HG02678 (cell line): ENCODE results near the gene PRDM4.
A peak's percentile ranks its signal among the peaks of the same experiment; 100 is the strongest.

Experiments used
- ATAC-seq: cut with Tn5 transposase; IDR thresholded peaks from one replicate; pipeline ENCODE4 v1.9.1; 2021; ENCODE audit warnings: mild to moderate bottlenecking, moderate library complexity; ENCODE audit not compliant: unreplicated experiment

Gene PRDM4, protein sequence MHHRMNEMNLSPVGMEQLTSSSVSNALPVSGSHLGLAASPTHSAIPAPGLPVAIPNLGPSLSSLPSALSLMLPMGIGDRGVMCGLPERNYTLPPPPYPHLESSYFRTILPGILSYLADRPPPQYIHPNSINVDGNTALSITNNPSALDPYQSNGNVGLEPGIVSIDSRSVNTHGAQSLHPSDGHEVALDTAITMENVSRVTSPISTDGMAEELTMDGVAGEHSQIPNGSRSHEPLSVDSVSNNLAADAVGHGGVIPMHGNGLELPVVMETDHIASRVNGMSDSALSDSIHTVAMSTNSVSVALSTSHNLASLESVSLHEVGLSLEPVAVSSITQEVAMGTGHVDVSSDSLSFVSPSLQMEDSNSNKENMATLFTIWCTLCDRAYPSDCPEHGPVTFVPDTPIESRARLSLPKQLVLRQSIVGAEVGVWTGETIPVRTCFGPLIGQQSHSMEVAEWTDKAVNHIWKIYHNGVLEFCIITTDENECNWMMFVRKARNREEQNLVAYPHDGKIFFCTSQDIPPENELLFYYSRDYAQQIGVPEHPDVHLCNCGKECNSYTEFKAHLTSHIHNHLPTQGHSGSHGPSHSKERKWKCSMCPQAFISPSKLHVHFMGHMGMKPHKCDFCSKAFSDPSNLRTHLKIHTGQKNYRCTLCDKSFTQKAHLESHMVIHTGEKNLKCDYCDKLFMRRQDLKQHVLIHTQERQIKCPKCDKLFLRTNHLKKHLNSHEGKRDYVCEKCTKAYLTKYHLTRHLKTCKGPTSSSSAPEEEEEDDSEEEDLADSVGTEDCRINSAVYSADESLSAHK

GRCh38 chr12:107760809-107761501 lies at the start of gene PRDM4:
TSS of gene PRDM4 (minus strand) at chr12:107761137. CDS start at chr12:107760515, 622 bp downstream.
- peak; percentile 95 for ATAC-seq

DNA sequence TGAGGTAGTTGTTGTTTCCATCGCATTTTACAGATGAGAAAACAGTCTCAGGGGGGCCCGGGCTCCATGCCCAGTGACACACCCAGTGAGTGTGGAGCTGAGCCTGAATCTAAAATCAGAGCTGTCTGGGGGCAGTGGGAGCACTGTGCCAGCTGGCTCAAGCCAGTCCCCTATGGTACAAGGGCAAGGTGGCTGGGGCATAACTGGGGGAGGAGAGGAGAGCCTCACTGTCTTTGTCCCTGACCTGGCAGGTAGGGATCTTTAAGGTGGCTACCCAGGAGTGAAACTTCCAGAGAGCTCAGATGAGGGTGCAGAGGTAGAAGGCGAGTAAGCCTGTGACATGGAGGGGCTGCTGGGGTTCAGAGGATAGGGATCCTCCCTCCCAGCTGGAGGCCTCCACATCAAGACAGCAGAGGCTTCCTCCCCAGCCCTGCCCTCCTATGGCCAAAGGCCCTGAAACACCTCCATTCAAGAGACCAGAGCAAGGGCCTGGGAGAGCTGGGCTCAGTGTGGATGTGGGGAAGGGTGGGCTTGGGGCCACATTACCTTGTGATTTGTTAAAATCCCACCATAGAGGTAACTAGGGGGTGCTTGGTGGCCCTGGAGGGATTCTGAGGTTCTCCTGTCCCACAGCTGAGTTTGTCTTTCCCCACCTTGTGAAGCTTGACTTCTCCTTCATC lies 46.7 kb upstream of the PRDM4 start:
- no peak for ATAC-seq

DNA sequence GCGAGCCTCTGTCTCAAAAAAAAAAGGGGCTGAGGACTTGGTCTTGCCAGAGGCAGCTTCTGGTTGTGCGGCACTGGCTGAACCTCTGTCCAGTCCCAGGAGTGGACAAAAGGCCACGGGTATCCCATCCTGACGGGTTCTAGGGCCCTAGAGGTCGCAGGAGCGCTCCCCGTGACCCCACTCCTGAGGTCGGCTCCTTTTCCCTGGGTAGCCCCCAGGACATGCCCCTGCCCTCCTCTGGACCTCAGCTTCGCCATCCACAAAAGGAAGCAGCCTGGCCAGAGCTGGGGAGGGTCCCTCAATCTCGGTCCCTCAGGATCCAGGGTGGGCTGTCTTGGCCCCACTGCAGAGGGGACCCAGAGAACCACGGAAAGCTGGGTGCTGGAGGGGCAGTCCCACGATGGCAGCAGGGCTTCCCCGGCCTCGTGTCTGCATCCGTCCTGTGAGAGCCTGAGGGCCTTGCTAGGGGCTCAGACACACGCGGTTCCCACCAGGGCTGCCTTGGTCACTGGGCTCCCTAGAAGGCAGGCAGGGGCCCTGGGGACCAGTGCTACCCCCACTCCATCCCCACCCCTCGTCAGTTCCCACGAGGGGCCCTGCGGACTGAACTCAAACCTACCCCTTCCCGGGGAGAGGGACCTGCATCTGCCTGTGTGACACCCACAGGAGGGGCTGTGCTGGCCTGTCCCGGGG lies 44.7 kb upstream of the PRDM4 start:
- ATAC-seq, result no peak

- no peak for ATAC-seq
Observed at GRCh38 chr12:107803092-107803491, 42.2 kb upstream of the PRDM4 start.

DNA sequence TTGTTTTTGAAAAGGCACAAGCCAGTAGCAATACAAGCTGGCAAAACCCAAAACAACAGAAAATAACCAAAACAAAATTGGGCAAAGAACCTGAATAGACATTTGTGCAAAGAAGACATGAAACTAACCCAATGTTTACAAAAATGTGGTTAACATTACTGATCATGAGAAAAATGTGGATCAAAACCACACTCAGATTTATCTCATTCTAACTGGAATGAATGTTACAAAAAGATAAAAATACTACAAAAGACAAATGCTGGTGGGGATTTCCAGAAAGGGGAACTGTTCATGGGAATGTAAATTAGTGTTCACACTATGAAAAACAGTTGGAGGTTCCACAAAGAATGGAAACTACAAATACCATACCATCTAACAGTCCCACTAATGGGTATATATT lies 40.2 kb upstream of the PRDM4 start:
- ATAC-seq, result no peak

GRCh38 chr12:107798580-107798979 lies 37.6 kb upstream of the PRDM4 start:
- ATAC-seq, result no peak

- no peak for ATAC-seq
Observed at GRCh38 chr12:107794451-107794850, 33.5 kb upstream of the PRDM4 start.

DNA sequence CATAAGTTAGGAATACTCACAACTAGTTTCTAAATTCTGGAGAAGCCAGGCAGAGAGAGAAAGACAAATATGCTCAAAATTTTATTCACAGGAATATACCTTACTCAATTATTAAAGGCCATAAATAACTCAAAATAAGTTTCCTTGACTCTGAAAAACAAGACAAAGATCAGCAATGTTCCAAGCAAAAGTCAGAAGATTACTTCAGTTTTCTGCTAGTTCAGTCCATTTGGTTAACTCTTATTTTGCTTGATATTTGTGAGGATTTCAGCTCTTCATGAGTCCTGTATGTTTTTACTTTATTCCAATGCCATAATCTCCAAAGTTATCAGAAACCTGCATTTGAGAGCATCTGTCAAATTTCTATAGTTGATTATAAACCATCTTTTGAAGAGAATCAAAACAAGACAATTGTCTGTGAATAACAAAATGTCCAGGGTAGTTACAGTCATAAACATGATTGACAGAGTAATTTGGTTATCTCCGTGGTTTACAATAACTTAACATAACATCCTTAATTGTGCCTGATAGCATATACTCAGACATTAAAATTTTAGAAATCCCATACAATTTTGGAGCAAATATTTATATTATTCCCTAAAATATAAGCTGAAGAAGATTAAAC lies 30.6 kb upstream of the PRDM4 start:
- ATAC-seq, result no peak

- ATAC-seq, result no peak
Observed at GRCh38 chr12:107788690-107789458, 27.9 kb upstream of the PRDM4 start.

DNA sequence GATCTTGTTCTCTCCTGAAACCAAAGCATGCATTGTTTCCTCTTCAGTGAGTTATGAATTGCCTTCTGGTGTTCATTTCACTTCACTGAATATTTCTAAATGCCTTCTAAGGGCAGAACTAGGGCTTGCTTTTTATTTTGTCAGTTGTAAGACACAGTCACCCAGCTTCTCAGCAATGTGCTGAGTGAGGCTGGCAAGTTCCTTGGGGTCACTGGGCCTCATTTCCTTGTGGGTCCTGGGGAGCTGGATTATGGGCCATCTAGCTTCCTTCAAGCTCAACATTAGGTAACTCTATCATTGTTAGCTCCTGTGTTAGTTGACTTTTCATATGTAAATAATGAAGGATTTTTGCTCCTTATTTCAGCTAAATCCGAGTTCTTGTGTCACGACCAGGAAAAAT lies 27.3 kb upstream of the PRDM4 start:
- no peak for ATAC-seq

GRCh38 chr12:107783406-107784376 lies 22.8 kb upstream of the PRDM4 start:
- ATAC-seq, result peak; percentile 59

- ATAC-seq, result no peak
Observed at GRCh38 chr12:107782067-107782466, 21.1 kb upstream of the PRDM4 start.

DNA sequence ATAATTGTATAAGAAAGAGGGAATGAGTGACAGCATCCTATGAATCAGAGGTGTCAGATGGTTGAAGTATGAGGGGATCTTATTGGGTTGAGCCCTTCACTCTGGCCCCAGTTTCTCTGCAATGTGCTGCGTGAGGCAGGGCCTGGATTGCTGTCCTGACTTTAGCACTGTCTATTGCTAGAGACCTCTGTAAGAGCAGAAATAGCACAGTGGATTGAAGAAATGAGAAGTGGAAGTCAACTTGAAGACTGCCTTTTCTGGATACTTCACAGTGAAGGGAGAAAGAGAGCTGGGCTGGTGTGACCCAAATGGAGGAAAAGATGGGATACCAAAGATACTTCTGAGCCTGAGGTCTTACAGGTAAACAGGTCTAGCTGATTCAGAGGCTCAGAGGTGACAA lies 19.4 kb upstream of the PRDM4 start:
- ATAC-seq, result no peak

GRCh38 chr12:107779077-107779831 lies 18.3 kb upstream of the PRDM4 start:
- ATAC-seq, result peak; percentile 74

- no peak for ATAC-seq
Observed at GRCh38 chr12:107778383-107779025, 17.6 kb upstream of the PRDM4 start.

DNA sequence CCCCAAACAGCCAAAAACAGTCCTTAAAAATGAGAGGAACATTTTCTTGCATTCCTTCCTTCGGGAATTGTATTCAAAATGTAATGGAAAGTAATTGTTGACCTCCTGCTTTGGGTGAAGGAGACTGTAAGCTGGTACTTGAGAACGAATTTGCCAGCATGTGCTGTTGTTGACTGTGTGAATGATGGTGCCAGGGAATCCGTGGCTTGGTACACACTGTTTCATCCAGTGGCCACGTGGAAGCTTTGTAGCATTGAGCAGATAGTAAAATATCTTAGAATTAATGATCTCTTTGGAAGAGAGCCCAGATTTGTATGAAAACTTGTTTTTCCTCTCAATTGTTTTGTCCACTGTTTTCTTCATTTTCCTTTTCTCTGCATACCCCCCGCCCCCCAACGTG lies 15.2 kb upstream of the PRDM4 start:
- no peak for ATAC-seq
